GM12864 (cell line): Measurements from ENCODE around the gene DLGAP4.

Experiments
- DNase-seq: peaks from one replicate; pipeline ENCODE4 v3.0.0-alpha.2; 2011; ENCODE audit warnings: low read depth
- H3K4me3 ChIP-seq: 2 replicates; pipeline ENCODE4 v1.5.1; 2011; ENCODE audit warnings: mild to moderate bottlenecking, low read depth, low read length, control low read depth
- TF ChIP-seq, protein P1 (sequence below): IDR thresholded peaks from 2 replicates; pipeline ENCODE4 v1.5.1; 2011; ENCODE audit warnings: low read depth, mild to moderate bottlenecking, moderate library complexity, low read length, control low read depth, inconsistent platforms; ENCODE audit errors: missing control alignments

The DLGAP4 gene

DNA sequence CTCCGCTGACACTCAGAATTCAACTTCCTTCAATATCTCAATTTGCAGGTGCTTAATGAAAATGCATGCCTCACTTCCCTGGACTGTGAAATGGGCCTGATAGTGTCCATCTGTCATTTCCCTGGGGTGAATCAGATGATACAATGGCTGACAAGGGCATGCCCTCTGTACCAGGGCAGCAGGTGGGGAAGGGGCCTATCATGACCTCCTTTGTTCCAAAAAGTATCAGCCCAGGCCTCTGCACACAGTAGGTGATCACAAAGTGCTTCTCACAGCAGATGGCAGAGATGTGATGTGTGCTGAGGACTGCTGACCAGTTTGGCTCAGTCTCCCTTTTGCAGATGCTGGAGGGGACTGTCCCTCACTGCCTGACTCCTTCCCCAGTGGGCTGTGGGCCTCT lies 44.3 kb downstream of the DLGAP4 start:
- TF ChIP-seq, protein P1, sequence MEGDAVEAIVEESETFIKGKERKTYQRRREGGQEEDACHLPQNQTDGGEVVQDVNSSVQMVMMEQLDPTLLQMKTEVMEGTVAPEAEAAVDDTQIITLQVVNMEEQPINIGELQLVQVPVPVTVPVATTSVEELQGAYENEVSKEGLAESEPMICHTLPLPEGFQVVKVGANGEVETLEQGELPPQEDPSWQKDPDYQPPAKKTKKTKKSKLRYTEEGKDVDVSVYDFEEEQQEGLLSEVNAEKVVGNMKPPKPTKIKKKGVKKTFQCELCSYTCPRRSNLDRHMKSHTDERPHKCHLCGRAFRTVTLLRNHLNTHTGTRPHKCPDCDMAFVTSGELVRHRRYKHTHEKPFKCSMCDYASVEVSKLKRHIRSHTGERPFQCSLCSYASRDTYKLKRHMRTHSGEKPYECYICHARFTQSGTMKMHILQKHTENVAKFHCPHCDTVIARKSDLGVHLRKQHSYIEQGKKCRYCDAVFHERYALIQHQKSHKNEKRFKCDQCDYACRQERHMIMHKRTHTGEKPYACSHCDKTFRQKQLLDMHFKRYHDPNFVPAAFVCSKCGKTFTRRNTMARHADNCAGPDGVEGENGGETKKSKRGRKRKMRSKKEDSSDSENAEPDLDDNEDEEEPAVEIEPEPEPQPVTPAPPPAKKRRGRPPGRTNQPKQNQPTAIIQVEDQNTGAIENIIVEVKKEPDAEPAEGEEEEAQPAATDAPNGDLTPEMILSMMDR = no peak

DNA sequence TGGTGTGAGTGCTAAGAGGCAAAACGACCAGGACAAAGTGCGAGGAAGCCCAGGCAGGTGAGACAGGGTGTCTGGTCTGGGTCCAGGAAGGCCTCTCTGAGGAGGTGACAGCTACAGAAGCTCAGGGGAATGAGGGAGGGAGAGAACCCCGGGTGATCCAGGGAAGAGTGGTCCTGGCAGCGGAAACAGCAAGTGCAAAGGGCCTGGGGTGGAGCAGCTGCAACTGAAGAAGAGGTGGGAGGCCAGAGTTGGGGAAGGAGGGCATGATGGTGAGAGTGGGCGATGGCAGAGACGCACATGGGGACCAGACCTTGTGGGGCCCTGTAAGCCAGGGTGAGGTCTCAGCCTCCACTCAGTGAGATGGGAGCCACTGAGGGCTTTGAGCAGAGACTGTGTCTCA lies 45.8 kb downstream of the DLGAP4 start:
- no peak for DNase-seq
- H3K4me3 ChIP-seq = no peak overlapping the region
- TF ChIP-seq, protein P1 = no peak

More for the DNA sequence above, 44.3 kb downstream of the DLGAP4 start:
- no peak for DNase-seq
- H3K4me3 ChIP-seq = no peak overlapping the region

DNA sequence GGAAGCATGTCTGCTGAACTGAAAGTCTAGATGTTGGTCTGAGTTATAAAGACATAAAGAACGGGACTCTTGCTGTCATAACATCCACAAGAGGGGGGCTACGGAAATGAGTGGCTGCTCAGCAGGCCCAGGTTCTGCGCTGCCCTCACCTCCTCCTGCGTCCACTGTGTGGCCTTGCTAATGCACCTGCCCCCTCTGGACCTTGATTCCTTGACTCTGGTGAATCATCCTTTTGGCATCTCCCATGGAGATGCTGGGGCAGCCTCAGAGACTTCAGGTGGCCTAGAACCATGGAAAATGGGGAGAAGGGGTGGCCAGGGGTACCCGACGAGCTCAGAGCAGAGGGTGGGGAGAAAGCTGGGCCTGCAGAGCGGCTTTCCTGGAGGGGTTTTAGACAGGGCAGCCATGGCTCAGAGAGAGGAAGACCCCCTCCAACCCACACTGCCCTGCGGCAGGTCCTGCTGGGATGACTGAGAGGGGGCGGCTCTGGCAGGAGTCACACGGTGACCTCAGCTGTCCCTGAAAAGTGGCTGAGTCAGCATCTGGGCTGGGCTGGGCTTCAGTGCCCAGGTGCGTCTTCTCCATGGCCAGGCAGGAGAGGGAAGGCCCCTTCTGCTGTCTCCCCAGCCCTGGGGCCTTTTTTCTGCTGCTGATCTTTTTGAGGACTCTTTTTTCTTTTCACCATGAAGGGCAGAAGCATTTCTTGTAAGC lies 46.9 kb downstream of the DLGAP4 start:
- H3K4me3 ChIP-seq = no peak overlapping the region
- DNase-seq = no peak
- TF ChIP-seq, protein P1 = no peak

DNA sequence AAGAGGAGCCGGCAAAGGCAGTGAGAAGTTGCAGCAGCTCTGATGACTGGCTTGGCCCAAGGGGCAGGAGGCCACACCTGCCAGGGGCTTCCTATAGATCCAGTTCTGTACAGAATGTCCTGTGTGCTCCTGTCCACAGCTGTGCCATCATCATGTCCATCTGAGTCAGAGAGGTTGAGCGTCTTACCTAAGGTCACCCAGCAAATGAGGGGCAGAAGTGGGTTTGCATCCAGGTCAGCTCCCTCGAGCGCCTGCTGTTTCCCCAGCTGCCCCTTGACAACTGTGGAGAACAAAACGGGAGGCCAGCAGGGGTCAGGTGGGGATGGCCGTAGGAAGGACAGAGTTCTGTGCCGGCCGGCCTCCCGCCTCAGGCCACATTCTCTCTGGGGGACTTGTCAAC lies 47.6 kb downstream of the DLGAP4 start:
- no peak for DNase-seq
- H3K4me3 ChIP-seq = no peak overlapping the region
- TF ChIP-seq, protein P1 = no peak

DNA sequence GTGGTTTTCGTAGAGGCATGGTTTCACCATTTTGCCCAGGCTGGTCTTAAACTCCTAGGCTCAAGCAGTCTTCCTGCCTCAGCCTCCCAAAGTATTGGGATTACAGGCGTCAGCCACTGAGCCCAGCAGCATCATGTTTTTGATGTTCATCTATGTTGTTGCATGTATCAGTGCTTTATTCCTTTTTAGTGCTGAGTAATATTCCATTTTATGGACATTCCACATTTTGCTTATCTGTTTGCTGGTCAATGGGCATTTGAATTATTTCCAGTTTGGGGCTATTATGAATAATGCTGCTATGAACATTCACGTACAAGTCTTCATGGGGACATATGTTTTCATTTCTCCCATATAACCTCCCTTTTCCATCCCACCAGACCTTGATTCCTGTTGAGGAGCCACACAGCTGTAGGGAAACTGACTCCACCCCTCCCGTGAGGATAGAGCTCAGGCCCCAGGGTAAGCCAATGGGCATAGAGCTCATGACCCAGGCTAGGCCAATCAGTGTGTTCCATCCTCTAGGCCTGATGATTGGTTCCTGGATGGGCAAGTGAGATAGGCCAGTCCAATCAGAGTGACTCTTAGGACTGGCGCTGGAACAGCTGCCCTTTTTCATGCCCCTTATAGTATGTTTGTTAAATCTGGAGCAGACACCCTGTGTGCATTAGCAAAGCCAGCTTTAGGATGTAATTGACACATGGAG lies 49.5 kb downstream of the DLGAP4 start:
- no peak for DNase-seq
- TF ChIP-seq, protein P1 = no peak
- no peak overlapping the region for H3K4me3 ChIP-seq

DNA sequence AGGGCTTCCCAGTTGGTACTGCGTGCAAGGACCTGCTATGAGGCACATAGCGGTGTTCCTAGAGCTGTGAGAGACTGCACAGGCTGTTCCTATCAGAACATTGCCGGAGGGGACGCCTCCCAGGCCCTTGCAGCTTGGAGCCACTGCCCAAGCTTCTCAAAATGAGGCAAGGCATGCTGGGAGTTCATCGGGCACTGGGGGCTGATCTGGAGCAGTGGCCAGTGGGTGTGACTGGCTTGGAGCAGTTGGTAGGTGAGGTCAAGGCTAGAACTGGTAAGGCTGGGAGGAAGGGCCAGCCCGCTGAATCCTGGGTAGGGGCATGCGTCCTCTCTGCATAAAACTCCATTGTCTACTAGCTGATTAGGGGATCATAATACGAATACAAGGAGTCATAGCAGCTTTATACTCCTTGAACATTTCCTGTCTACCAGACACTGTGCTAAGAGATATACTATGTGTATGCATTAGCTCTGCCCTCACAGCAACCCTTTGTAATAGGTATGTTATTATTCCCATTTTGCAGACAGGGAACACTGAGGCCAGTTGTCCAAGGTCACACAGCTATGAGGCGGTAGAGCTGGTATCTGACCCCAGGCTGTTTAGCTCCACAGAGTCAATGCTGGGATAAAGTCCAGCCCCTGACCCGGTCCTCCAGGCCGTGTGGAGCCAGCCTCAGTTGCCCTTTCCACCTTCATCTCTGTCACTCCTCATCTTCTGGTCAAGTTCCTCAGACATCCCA lies 53.7 kb downstream of the DLGAP4 start:
- no peak overlapping the region for H3K4me3 ChIP-seq
- TF ChIP-seq, protein P1 = no peak
- no peak for DNase-seq
